Endothelial cell of umbilical vein (primary cell): ENCODE results near the gene STAG1. TPM values are rescaled to one million over a fixed set of nuclear protein-coding genes. Genes with fewer than 3 reads are reported as not detected.

ENCODE experiments used
- BruUV-seq: library from RNA; stranded (reverse); fragments of 400-500 nt; replicated peaks from 2 replicates; lab custom pipeline; 2021; lab: Mats Ljungman, UMichigan
- CTCF ChIA-PET: fragments of 300-600, 350-600 bp; sonication (Branson Sonifier 250); formaldehyde crosslinking; loops from one replicate; lab custom pipeline; 2021; ENCODE audit warnings: antibody characterized with exemption, inconsistent platforms; lab: Charles Lee
- POLR2A ChIA-PET: fragments of 300-600, 350-600 bp; sonication (Branson Sonifier 250); formaldehyde crosslinking; loops from one replicate; lab custom pipeline; 2021; ENCODE audit warnings: antibody characterized with exemption, inconsistent platforms; lab: Charles Lee
- DNase-seq: peaks from one replicate; pipeline ENCODE4 v3.0.0-alpha.2; 2011; ENCODE audit warnings: low read depth, low spot score
- FAIRE-seq: peaks from 2 replicates; lab custom pipeline; 2011; peaks lifted over from hg19 to GRCh38; lab: Jason Lieb, UNC
- H2AFZ ChIP-seq: 2 replicates; pipeline ENCODE4 v1.6.0; 2012; ENCODE audit warnings: low read depth, low read length, control low read depth, inconsistent platforms
- H3K27ac ChIP-seq: 2 replicates; pipeline ENCODE4 v1.5.1; 2011; ENCODE audit warnings: low read depth, mild to moderate bottlenecking, control low read depth, low read length, moderate library complexity; ENCODE audit not compliant: insufficient read depth
- H3K27me3 ChIP-seq, 2 experiments: 2 replicates each; pipeline versions ENCODE4 v1.6.0 to v1.6.1; 2011; ENCODE audit warnings: low read length in 2 of 2, mixed read lengths in 1 of 2; ENCODE audit not compliant: control insufficient read depth in 2 of 2, insufficient read depth in 2 of 2
- H3K36me3 ChIP-seq, 2 experiments: 2 replicates in 1 of 2; 3 replicates in 1 of 2; pipeline ENCODE4 v1.5.1; 2011; ENCODE audit warnings: low read length in 2 of 2, mild to moderate bottlenecking in 1 of 2, moderate library complexity in 1 of 2; ENCODE audit not compliant: control insufficient read depth in 2 of 2, insufficient read depth in 2 of 2; ENCODE audit errors: extremely low read depth in 1 of 2
- H3K4me1 ChIP-seq: 3 replicates; pipeline ENCODE4 v1.5.1; 2011; ENCODE audit warnings: mild to moderate bottlenecking, low read length; ENCODE audit not compliant: control insufficient read depth, insufficient read depth; ENCODE audit errors: extremely low read depth
- H3K4me2 ChIP-seq: 2 replicates; pipeline ENCODE4 v1.6.1; 2011; ENCODE audit warnings: low read length, control low read depth, mixed read lengths; ENCODE audit not compliant: insufficient read depth
- H3K4me3 ChIP-seq, 3 experiments: fragments of 200-600 bp in 1 of 3; sonication (generic), shearing (Covaris generic) in 1 of 3; replicated peaks in 1 of 3; 2 replicates each; pipeline ENCODE4 v1.5.1; 2011 to 2016; ENCODE audit warnings: control low read depth in 3 of 3, low read length in 3 of 3, mild to moderate bottlenecking in 2 of 3, inconsistent platforms in 1 of 3, low read depth in 1 of 3, moderate library complexity in 1 of 3; ENCODE audit not compliant: insufficient read depth in 1 of 3
- H3K79me2 ChIP-seq: 2 replicates; pipeline ENCODE4 v1.6.0; 2012; ENCODE audit warnings: low read length, inconsistent platforms; ENCODE audit not compliant: control insufficient read depth, insufficient read depth
- H3K9ac ChIP-seq: replicated peaks from 2 replicates; pipeline ENCODE3; 2011; ENCODE audit warnings: low read length, control low read depth; ENCODE audit not compliant: insufficient read depth; ENCODE audit errors: extremely low read depth
- H3K9me1 ChIP-seq: replicated peaks from 3 replicates; pipeline ENCODE4 v1.6.0; 2011; ENCODE audit warnings: mild to moderate bottlenecking, low read length; ENCODE audit not compliant: control insufficient read depth, insufficient read depth; ENCODE audit errors: extremely low read depth
- H3K9me3 ChIP-seq: replicated peaks from 2 replicates; pipeline ENCODE4 v1.5.1; 2012; ENCODE audit warnings: low read length, inconsistent platforms; ENCODE audit not compliant: control insufficient read depth, insufficient read depth
- H4K20me1 ChIP-seq: replicated peaks from 2 replicates; pipeline ENCODE3; 2011; ENCODE audit warnings: mild to moderate bottlenecking, low read length; ENCODE audit not compliant: control insufficient read depth, insufficient read depth; ENCODE audit errors: extremely low read depth
- EZH2 ChIP-seq: IDR thresholded peaks from 2 replicates; pipeline ENCODE4 v1.6.1; 2012; ENCODE audit warnings: borderline replicate concordance, low read depth, mild to moderate bottlenecking, moderate library complexity, low read length, inconsistent platforms; ENCODE audit not compliant: severe bottlenecking
- FOS ChIP-seq: IDR thresholded peaks from 2 replicates; pipeline ENCODE4 v1.6.1; 2011; ENCODE audit warnings: mild to moderate bottlenecking, low read length, moderate library complexity, borderline replicate concordance; ENCODE audit not compliant: insufficient read depth
- GATA2 ChIP-seq: IDR thresholded peaks from 2 replicates; pipeline ENCODE4 v1.7.0; 2011; ENCODE audit warnings: low read depth, mild to moderate bottlenecking, moderate library complexity, mixed read lengths, low read length; ENCODE audit not compliant: insufficient read length, insufficient read depth
- JUN ChIP-seq: IDR thresholded peaks from 2 replicates; pipeline ENCODE4 v1.6.1; 2011; ENCODE audit warnings: borderline replicate concordance, low read depth; ENCODE audit not compliant: insufficient read length, insufficient read depth
- MYC ChIP-seq: IDR thresholded peaks from one replicate; pipeline ENCODE4 v1.6.1; 2011; ENCODE audit warnings: mild to moderate bottlenecking, low read depth, low read length
- POLR2A ChIP-seq: IDR thresholded peaks from 2 replicates; pipeline ENCODE4 v1.6.1; 2012; ENCODE audit warnings: low read depth, mild to moderate bottlenecking, control low read depth, low read length
- POLR2AphosphoS5 ChIP-seq: IDR thresholded peaks from 2 replicates; pipeline ENCODE4 v1.6.1; 2012; ENCODE audit warnings: low read depth, mild to moderate bottlenecking, control low read depth, low read length, moderate library complexity; ENCODE audit not compliant: insufficient read depth
- dilution Hi-C: fragments of 300-500 bp; cut with MboI; formaldehyde crosslinking; loops from one replicate; pipeline ENCODE4 v1.15.0; 2019; ENCODE audit warnings: low sequenced_read_pairs; ENCODE audit not compliant: extremely low pct_ligation_motif_present
- intact Hi-C: fragments of 100-400 bp; cut with micrococcal nuclease; formaldehyde crosslinking; loops from one replicate; pipeline ENCODE4 v1.10.0; 2022
- polyA plus RNA-seq, 4 experiments: library from polyadenylated mRNA; depleted of rRNA in 3 of 4; stranded (reverse) in 3 of 4; unstranded in 1 of 4; fragments of >200 nt; gene quantifications; 2 replicates each; pipeline versions ENCODE4 v1.2.1 to v1.2.3, GENCODE V29; 2011 to 2012; ENCODE audit warnings: missing spikeins in 1 of 4
- total RNA-seq: library from RNA; stranded (reverse); gene quantifications from 2 replicates; pipeline ENCODE4 v1.2.3, GENCODE V29; 2021
- TF ChIP-seq, protein P1 (sequence below): IDR thresholded peaks from 2 replicates; pipeline ENCODE4 v1.6.1; 2011; ENCODE audit not compliant: insufficient read depth, insufficient read length
- TF ChIP-seq, protein P2 (sequence below), 2 donors: IDR thresholded peaks; 1 replicate in 1 of 2; 2 replicates in 1 of 2; pipeline ENCODE4 v1.5.1; 2011; ENCODE audit warnings: low read length in 2 of 2, mild to moderate bottlenecking in 2 of 2, moderate library complexity in 2 of 2, control low read depth in 1 of 2, inconsistent platforms in 1 of 2, low read depth in 1 of 2; ENCODE audit not compliant: insufficient read depth in 1 of 2; ENCODE audit errors: extremely low read depth in 1 of 2

Gene STAG1
- total and polyA plus RNA-seq, 2 donors (not counting 3 experiments of a cell fraction or from before 2014, with no cell fraction given), result 7.4 to 42.1 TPM

DNA sequence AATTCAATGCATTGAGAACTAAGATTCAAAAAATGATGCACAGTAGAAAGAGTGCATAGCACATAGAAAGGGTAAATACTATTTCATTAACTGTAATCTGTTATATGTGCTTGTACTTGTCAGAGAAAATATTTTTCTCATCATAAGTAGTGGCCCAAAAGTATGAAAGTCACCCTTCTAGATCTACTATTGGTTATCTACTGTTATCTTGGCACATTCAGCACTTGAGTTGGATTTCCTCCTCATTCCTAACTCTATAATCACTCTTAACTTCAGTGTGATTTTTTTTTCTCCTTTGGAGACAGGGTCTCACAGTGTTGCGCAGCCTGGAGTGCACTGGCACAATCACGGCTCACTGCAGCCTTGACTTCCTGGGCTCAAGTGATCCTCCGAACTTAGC lies 307.6 kb downstream of the STAG1 start:
- no peaks in the 10 kb centered on the region for H3K79me2 ChIP-seq
- no peak overlapping the region for H3K27ac ChIP-seq
- POLR2A ChIA-PET, result no interaction called here
- DNase-seq, result no peak
- TF ChIP-seq GATA2 (no peak), JUN (no peak), POLR2AphosphoS5 (no peak), EZH2 (no peak), POLR2A (no peak), MYC (no peak), FOS (no peak)
- TF ChIP-seq, protein P1, sequence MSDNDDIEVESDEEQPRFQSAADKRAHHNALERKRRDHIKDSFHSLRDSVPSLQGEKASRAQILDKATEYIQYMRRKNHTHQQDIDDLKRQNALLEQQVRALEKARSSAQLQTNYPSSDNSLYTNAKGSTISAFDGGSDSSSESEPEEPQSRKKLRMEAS, result no peak
- TF ChIP-seq, protein P2, sequence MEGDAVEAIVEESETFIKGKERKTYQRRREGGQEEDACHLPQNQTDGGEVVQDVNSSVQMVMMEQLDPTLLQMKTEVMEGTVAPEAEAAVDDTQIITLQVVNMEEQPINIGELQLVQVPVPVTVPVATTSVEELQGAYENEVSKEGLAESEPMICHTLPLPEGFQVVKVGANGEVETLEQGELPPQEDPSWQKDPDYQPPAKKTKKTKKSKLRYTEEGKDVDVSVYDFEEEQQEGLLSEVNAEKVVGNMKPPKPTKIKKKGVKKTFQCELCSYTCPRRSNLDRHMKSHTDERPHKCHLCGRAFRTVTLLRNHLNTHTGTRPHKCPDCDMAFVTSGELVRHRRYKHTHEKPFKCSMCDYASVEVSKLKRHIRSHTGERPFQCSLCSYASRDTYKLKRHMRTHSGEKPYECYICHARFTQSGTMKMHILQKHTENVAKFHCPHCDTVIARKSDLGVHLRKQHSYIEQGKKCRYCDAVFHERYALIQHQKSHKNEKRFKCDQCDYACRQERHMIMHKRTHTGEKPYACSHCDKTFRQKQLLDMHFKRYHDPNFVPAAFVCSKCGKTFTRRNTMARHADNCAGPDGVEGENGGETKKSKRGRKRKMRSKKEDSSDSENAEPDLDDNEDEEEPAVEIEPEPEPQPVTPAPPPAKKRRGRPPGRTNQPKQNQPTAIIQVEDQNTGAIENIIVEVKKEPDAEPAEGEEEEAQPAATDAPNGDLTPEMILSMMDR (IDR thresholded peaks at IDR 0.05; ENCODE audit: extremely low read depth in 1 of 2, insufficient read depth in 1 of 2, low read depth in 1 of 2, low read length in 2 of 2), result no peak
- no peak overlapping the region for H3K4me2 ChIP-seq
- FAIRE-seq, result no peak
- H3K4me3 ChIP-seq, result no peak overlapping the region
- no peak overlapping the region for H3K9ac ChIP-seq
- intact Hi-C loops (no loop called here), dilution Hi-C loops (no loop called here)
- no peaks in the 10 kb centered on the region for H4K20me1 ChIP-seq
- H3K4me1 ChIP-seq, result peaks cover 11% of the 10 kb centered on the region
- no peak overlapping the region for H2AFZ ChIP-seq
- H3K36me3 ChIP-seq, result peaks cover 0 to 1% of the 10 kb centered on the region in 2 experiments
- BruUV-seq, result no TSS peak
- CTCF ChIA-PET, result interaction anchor here (1.0 kb wide), 1 partner anchor 53 kb away, joined by 5 read pairs; no protein-coding TSS in a partner anchor
- no peaks in the 10 kb centered on the region for H3K9me1 ChIP-seq
- H3K9me3 ChIP-seq, result no peaks in the 10 kb centered on the region
- no peaks in the 10 kb centered on the region for H3K27me3 ChIP-seq
